GM10266 (cell line): ENCODE data around the gene RSPO1.
A peak's percentile ranks its signal among the peaks of the same experiment; 100 is the strongest.

Experiments used
- DNase-seq: peaks from one replicate; pipeline ENCODE4 v3.0.0; 2012; ENCODE audit errors: extremely low spot score
- TF ChIP-seq, protein P1 (sequence below): IDR thresholded peaks from 2 replicates; pipeline ENCODE4 v1.5.1; 2012; ENCODE audit warnings: mild to moderate bottlenecking, low read depth; ENCODE audit not compliant: control insufficient read depth, insufficient read depth; ENCODE audit errors: missing control alignments

Gene RSPO1

GRCh38 chr1:37606481-37607263 is 28.0 kb downstream of the RSPO1 start:
- DNase-seq: no peak
- TF ChIP-seq, protein P1, sequence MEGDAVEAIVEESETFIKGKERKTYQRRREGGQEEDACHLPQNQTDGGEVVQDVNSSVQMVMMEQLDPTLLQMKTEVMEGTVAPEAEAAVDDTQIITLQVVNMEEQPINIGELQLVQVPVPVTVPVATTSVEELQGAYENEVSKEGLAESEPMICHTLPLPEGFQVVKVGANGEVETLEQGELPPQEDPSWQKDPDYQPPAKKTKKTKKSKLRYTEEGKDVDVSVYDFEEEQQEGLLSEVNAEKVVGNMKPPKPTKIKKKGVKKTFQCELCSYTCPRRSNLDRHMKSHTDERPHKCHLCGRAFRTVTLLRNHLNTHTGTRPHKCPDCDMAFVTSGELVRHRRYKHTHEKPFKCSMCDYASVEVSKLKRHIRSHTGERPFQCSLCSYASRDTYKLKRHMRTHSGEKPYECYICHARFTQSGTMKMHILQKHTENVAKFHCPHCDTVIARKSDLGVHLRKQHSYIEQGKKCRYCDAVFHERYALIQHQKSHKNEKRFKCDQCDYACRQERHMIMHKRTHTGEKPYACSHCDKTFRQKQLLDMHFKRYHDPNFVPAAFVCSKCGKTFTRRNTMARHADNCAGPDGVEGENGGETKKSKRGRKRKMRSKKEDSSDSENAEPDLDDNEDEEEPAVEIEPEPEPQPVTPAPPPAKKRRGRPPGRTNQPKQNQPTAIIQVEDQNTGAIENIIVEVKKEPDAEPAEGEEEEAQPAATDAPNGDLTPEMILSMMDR: no peak

DNA sequence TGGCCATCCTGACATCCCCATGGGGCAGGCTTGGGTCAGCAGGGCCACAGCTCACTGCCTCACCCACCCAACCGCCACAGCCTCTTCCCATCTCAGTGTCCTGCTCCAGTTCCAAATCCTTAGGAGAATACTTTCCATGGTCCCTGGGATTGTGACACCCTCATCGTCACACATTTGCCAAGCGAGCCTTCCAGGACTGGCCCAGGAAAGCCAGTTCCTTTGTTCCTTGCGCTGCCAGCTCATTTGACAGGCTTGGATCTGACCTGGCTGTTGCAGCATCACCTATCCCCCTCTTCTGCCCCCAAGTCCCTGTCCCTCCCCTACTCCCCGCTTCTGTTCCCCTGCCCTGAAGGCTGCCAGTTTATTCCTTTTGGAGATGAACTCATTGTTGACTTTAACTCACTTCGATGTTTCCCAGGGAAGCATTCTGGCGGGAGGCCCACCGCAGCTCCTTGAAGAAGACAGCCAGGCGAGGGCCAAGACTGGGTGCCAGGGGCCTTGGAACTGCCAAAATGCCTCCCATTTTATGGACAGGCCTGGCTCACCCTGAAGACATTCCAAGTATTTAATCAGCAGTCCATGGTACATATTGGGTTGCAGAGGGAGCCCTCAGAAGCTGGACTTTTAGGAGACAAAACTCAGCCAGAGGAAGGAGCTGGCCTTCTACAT is 28.8 kb downstream of the RSPO1 start:
- TF ChIP-seq, protein P1: no peak

GRCh38 chr1:37605061-37605650 is 29.5 kb downstream of the RSPO1 start:
- TF ChIP-seq, protein P1: no peak
- no peak for DNase-seq

More for the DNA sequence above, 28.8 kb downstream of the RSPO1 start:
- no peak for DNase-seq

DNA sequence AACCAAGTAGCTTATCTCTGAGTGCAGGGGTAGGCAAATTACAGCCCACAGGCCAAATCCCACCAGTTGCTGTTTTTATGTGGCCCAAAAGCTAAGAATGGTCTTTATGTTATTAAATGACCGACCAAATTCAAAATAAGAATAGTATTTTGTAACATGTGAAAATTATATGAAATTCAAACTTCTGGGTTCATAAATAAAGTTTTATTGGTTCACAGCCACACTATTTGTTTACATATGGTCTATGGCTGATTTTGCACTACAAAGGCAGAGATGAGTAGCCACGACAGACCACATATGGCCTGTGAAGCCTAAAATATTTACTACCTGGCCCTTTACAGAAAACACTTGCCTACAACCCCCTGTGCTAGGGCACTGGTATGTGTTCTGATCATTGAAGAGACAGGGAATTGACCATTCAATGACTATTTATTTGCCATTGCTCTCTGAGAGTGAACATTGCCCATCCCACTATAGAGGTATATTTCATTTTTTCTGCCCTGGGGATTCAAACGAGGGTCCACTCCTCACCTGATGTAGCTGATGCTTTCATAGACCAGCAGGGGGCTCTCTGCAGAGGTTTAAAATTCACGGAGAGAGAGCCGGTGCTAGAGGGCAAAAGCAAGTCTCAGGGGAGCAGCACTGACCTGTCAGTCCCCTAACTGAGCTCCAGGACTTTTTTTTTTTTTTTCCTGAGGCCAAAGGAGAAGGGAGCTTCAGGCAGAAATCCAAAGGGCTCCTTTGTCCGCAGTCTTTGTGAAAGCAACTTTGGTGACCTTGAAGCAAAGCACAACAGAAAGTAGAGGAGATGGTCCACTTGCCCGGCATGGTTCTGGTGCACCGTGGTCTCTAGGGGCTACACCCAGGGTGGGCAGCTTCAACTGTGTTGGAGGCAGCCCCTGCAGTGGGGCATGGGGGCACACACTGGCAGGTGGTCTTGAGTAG is 31.7 kb downstream of the RSPO1 start:
- peak; percentile 66 for DNase-seq
- TF ChIP-seq, protein P1: peak; percentile 66

DNA sequence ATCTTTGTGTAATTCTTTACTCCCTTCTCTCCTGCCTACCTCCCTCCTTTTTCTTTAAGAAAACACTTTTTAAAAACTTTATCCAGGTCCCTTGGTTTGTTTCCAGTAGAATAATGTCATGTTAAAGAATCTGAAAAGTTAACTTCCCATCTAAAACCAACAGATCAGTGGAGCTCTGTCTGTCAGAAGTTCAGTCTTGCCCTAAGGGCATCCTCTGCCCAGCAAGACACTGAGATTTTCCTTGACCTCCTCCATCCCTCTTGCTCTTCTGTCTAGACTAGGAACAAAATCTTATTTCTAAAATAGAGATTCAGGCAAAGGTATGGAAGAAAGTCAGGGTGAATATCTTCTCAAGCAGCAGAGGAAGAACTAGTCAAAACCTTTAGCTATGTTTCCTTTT is 33.3 kb downstream of the RSPO1 start:
- no peak for DNase-seq
- TF ChIP-seq, protein P1: no peak

DNA sequence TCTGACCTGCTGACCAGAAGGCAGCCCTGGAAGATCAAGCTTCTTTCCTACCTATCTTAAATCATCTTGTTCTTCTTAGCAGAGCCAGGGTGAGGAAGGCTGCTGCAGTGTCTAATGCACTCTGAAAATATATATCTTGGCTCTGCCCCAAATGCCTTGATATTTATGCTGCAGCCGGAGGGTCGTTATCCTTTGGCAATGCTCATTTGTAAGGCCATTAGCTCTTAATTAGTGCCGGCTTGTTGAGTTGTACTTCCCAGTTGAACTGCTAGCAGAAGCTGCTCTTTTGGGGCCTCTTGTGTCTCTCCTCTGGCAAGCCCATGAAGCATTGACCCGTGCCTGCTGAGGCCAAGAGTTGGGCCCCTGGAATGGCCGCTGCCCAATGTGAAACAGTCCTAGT is 34.8 kb downstream of the RSPO1 start:
- TF ChIP-seq, protein P1: no peak
- no peak for DNase-seq
